GM12873 (cell line): ENCODE results near the gene INO80C.

ENCODE experiments used
- CTCF ChIP-seq: IDR thresholded peaks from 2 replicates; pipeline ENCODE4 v1.5.1; 2012; ENCODE audit warnings: low read depth, mild to moderate bottlenecking, moderate library complexity, low read length, control low read depth; ENCODE audit not compliant: insufficient read depth; ENCODE audit errors: missing control alignments

Gene INO80C

GRCh38 chr18:35504996-35505395 is 7.2 kb upstream of the INO80C start:
- no peak for TF ChIP-seq CTCF

GRCh38 chr18:35502052-35502451 is 4.3 kb upstream of the INO80C start:
- TF ChIP-seq CTCF: no peak

GRCh38 chr18:35501369-35501768 is 3.6 kb upstream of the INO80C start:
- TF ChIP-seq CTCF: no peak

- no peak for TF ChIP-seq CTCF
Measured at GRCh38 chr18:35500113-35500512, 2.4 kb upstream of the INO80C start.

GRCh38 chr18:35497027-35497369 is 762 bp downstream of the INO80C start:
- no peak for TF ChIP-seq CTCF

- TF ChIP-seq CTCF: no peak
Measured at GRCh38 chr18:35495536-35496314, 2.0 kb downstream of the INO80C start.

GRCh38 chr18:35494251-35495220 is 3.2 kb downstream of the INO80C start:
- no peak for TF ChIP-seq CTCF
